ENCODE data around the gene ACSF2. TPM values are rescaled to one million over a fixed set of nuclear protein-coding genes. Genes with fewer than 3 reads are reported as not detected.

The ACSF2 gene
- total and polyA plus RNA-seq, 2 of the 13 experiments (the other 11 are each of a cell fraction or from before 2014, with no cell fraction given), result 87.3 to 109 TPM

DNA sequence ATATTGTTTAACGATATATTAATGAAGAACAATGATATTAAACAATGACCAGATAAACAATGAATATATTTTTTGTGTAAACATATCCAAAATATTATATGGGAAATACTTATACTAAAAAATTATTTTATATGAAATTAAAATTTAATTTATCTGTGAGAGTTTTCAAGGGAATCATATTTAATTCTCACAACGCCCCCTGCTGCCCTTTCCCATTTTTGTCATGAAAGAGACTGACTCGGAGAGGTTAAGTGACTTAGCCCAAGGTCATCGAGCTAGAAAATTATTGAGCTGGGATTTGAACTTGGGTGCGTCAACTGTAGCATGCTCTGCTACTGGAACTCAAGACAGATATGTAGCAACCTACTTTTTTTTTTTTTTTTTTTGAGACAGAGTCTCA lies 75.0 kb downstream of the ACSF2 start (continued):
- TF ChIP-seq, protein P1, sequence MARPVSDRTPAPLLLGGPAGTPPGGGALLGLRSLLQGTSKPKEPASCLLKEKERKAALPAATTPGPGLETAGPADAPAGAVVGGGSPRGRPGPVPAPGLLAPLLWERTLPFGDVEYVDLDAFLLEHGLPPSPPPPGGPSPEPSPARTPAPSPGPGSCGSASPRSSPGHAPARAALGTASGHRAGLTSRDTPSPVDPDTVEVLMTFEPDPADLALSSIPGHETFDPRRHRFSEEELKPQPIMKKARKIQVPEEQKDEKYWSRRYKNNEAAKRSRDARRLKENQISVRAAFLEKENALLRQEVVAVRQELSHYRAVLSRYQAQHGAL (CRISPR knock-in tag; IDR thresholded peaks at IDR 0.05; ENCODE audit: not compliant biosample characterization), result no peak
- no peak for TF ChIP-seq ZNF816 (CRISPR knock-in tag; IDR thresholded peaks at IDR 0.05; ENCODE audit: borderline replicate concordance)
- TF ChIP-seq SRF (IDR thresholded peaks at IDR 0.05; ENCODE audit: low read depth, low read length), result 0 out of 2 replicates have a peak, but pooled peaks have one; percentile 54
- TF ChIP-seq ZKSCAN1 (IDR thresholded peaks at IDR 0.05; ENCODE audit: low read length), result peak; percentile 52; the same call in 1 of the 2 replicates
- TF ChIP-seq SMARCE1 (IDR thresholded peaks at IDR 0.05; ENCODE audit: borderline replicate concordance), result no peak
- TF ChIP-seq GABPB1 (CRISPR knock-in tag; IDR thresholded peaks at IDR 0.05), result no peak
- TF ChIP-seq, protein P2, sequence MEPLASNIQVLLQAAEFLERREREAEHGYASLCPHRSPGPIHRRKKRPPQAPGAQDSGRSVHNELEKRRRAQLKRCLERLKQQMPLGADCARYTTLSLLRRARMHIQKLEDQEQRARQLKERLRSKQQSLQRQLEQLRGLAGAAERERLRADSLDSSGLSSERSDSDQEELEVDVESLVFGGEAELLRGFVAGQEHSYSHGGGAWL (CRISPR knock-in tag; IDR thresholded peaks at IDR 0.05), result no peak
- TF ChIP-seq PCBP1 (IDR thresholded peaks at IDR 0.05; ENCODE audit: borderline replicate concordance, low read depth, low read length), result no peak
- no peak for TF ChIP-seq SAP130 (CRISPR knock-in tag; IDR thresholded peaks at IDR 0.05; ENCODE audit: low read depth)
- no peak for TF ChIP-seq ETV6 (CRISPR knock-in tag; conservative IDR thresholded peaks at IDR 0.05)
- no peak for TF ChIP-seq ZNF354B (CRISPR knock-in tag; IDR thresholded peaks at IDR 0.05)
- TF ChIP-seq, protein P3, sequence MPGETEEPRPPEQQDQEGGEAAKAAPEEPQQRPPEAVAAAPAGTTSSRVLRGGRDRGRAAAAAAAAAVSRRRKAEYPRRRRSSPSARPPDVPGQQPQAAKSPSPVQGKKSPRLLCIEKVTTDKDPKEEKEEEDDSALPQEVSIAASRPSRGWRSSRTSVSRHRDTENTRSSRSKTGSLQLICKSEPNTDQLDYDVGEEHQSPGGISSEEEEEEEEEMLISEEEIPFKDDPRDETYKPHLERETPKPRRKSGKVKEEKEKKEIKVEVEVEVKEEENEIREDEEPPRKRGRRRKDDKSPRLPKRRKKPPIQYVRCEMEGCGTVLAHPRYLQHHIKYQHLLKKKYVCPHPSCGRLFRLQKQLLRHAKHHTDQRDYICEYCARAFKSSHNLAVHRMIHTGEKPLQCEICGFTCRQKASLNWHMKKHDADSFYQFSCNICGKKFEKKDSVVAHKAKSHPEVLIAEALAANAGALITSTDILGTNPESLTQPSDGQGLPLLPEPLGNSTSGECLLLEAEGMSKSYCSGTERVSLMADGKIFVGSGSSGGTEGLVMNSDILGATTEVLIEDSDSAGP (CRISPR knock-in tag; IDR thresholded peaks at IDR 0.05; ENCODE audit: borderline replicate concordance), result no peak
- TF ChIP-seq, protein P4, sequence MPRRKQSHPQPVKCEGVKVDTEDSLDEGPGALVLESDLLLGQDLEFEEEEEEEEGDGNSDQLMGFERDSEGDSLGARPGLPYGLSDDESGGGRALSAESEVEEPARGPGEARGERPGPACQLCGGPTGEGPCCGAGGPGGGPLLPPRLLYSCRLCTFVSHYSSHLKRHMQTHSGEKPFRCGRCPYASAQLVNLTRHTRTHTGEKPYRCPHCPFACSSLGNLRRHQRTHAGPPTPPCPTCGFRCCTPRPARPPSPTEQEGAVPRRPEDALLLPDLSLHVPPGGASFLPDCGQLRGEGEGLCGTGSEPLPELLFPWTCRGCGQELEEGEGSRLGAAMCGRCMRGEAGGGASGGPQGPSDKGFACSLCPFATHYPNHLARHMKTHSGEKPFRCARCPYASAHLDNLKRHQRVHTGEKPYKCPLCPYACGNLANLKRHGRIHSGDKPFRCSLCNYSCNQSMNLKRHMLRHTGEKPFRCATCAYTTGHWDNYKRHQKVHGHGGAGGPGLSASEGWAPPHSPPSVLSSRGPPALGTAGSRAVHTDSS (CRISPR knock-in tag; conservative IDR thresholded peaks at IDR 0.05), result no peak
- no peak for TF ChIP-seq PHF21A (CRISPR knock-in tag; IDR thresholded peaks at IDR 0.05)
- no peak for TF ChIP-seq RFXANK (CRISPR knock-in tag; IDR thresholded peaks at IDR 0.05)
- TF ChIP-seq, protein P5, sequence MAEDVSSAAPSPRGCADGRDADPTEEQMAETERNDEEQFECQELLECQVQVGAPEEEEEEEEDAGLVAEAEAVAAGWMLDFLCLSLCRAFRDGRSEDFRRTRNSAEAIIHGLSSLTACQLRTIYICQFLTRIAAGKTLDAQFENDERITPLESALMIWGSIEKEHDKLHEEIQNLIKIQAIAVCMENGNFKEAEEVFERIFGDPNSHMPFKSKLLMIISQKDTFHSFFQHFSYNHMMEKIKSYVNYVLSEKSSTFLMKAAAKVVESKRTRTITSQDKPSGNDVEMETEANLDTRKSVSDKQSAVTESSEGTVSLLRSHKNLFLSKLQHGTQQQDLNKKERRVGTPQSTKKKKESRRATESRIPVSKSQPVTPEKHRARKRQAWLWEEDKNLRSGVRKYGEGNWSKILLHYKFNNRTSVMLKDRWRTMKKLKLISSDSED (CRISPR knock-in tag; IDR thresholded peaks at IDR 0.05), result no peak
- no peak for TF ChIP-seq CENPT (CRISPR knock-in tag; IDR thresholded peaks at IDR 0.05; ENCODE audit: low read depth)
- no peak for TF ChIP-seq NBN (conservative IDR thresholded peaks at IDR 0.05)
- TF ChIP-seq, protein P6, sequence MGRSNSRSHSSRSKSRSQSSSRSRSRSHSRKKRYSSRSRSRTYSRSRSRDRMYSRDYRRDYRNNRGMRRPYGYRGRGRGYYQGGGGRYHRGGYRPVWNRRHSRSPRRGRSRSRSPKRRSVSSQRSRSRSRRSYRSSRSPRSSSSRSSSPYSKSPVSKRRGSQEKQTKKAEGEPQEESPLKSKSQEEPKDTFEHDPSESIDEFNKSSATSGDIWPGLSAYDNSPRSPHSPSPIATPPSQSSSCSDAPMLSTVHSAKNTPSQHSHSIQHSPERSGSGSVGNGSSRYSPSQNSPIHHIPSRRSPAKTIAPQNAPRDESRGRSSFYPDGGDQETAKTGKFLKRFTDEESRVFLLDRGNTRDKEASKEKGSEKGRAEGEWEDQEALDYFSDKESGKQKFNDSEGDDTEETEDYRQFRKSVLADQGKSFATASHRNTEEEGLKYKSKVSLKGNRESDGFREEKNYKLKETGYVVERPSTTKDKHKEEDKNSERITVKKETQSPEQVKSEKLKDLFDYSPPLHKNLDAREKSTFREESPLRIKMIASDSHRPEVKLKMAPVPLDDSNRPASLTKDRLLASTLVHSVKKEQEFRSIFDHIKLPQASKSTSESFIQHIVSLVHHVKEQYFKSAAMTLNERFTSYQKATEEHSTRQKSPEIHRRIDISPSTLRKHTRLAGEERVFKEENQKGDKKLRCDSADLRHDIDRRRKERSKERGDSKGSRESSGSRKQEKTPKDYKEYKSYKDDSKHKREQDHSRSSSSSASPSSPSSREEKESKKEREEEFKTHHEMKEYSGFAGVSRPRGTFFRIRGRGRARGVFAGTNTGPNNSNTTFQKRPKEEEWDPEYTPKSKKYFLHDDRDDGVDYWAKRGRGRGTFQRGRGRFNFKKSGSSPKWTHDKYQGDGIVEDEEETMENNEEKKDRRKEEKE (IDR thresholded peaks at IDR 0.05), result no peak
- TF ChIP-seq ATF7-NPFF (CRISPR knock-in tag; IDR thresholded peaks at IDR 0.05; ENCODE audit: low read depth), result no peak
- TF ChIP-seq SATB2 (CRISPR knock-in tag; IDR thresholded peaks at IDR 0.05), result no peak

Data from HepG2 (cell line).